ENCODE results near the gene GIMAP5. TPM values are rescaled to one million over a fixed set of nuclear protein-coding genes. Genes with fewer than 3 reads are reported as not detected.

GIMAP5 gene
- total RNA-seq, 1 donor from 2014 or later, result 220 TPM

GRCh38 chr7:150753826-150754603, 16.8 kb downstream of the GIMAP5 start:
- no peak overlapping the region for H3K27ac Mint-ChIP-seq (ENCODE audit: unreplicated experiment)
- no peak for DNase-seq (ENCODE audit: low spot score)
- H3K4me1 Mint-ChIP-seq (ENCODE audit: unreplicated experiment), result peaks cover 26% of the 10 kb centered on the region
- H3K9me3 Mint-ChIP-seq (ENCODE audit: unreplicated experiment), result no peaks in the 10 kb centered on the region
- peak; percentile 24 for TF ChIP-seq CTCF (IDR thresholded peaks at IDR 0.05; ENCODE audit: unreplicated experiment)
- H3K36me3 Mint-ChIP-seq (ENCODE audit: low read depth, unreplicated experiment), result no peaks in the 10 kb centered on the region
- H3K27me3 Mint-ChIP-seq (ENCODE audit: unreplicated experiment), result peaks cover 3% of the 10 kb centered on the region
- H3K4me3 Mint-ChIP-seq (ENCODE audit: unreplicated experiment), result no peak overlapping the region

- Mint-ChIP-seq H3K9me3 (ENCODE audit: unreplicated experiment) (no peaks in the 10 kb centered on the region), H3K4me3 (ENCODE audit: unreplicated experiment) (no peak overlapping the region), H3K27me3 (ENCODE audit: unreplicated experiment) (no peaks in the 10 kb centered on the region), H3K36me3 (ENCODE audit: low read depth, unreplicated experiment) (no peaks in the 10 kb centered on the region), H3K27ac (ENCODE audit: unreplicated experiment) (peak overlapping the region; percentile 67), H3K4me1 (ENCODE audit: unreplicated experiment) (peaks cover 26% of the 10 kb centered on the region)
- no peak for TF ChIP-seq CTCF (IDR thresholded peaks at IDR 0.05; ENCODE audit: unreplicated experiment)
- DNase-seq (ENCODE audit: low spot score), result no peak
Measured at GRCh38 chr7:150754951-150755350, 17.7 kb downstream of the GIMAP5 start.

GRCh38 chr7:150755473-150756099, 18.4 kb downstream of the GIMAP5 start:
- H3K36me3 Mint-ChIP-seq (ENCODE audit: low read depth, unreplicated experiment), result no peaks in the 10 kb centered on the region
- no peak for TF ChIP-seq CTCF (IDR thresholded peaks at IDR 0.05; ENCODE audit: unreplicated experiment)
- H3K27ac Mint-ChIP-seq (ENCODE audit: unreplicated experiment), result peak overlapping the region; percentile 67
- H3K4me3 Mint-ChIP-seq (ENCODE audit: unreplicated experiment), result no peak overlapping the region
- H3K27me3 Mint-ChIP-seq (ENCODE audit: unreplicated experiment), result no peaks in the 10 kb centered on the region
- H3K4me1 Mint-ChIP-seq (ENCODE audit: unreplicated experiment), result peaks cover 26% of the 10 kb centered on the region
- no peaks in the 10 kb centered on the region for H3K9me3 Mint-ChIP-seq (ENCODE audit: unreplicated experiment)
- DNase-seq (ENCODE audit: low spot score), result no peak

- Mint-ChIP-seq H3K27me3 (ENCODE audit: unreplicated experiment) (no peaks in the 10 kb centered on the region), H3K4me3 (ENCODE audit: unreplicated experiment) (no peak overlapping the region), H3K9me3 (ENCODE audit: unreplicated experiment) (no peaks in the 10 kb centered on the region), H3K27ac (ENCODE audit: unreplicated experiment) (peak overlapping the region; percentile 61), H3K36me3 (ENCODE audit: low read depth, unreplicated experiment) (no peaks in the 10 kb centered on the region), H3K4me1 (ENCODE audit: unreplicated experiment) (peaks cover 26% of the 10 kb centered on the region)
- DNase-seq (ENCODE audit: low spot score), result no peak
- no peak for TF ChIP-seq CTCF (IDR thresholded peaks at IDR 0.05; ENCODE audit: unreplicated experiment)
Measured at GRCh38 chr7:150756166-150756565, 18.9 kb downstream of the GIMAP5 start.

GRCh38 chr7:150756858-150757257, 19.6 kb downstream of the GIMAP5 start:
- Mint-ChIP-seq H3K4me3 (ENCODE audit: unreplicated experiment) (no peak overlapping the region), H3K27me3 (ENCODE audit: unreplicated experiment) (no peaks in the 10 kb centered on the region), H3K4me1 (ENCODE audit: unreplicated experiment) (peaks cover 26% of the 10 kb centered on the region), H3K27ac (ENCODE audit: unreplicated experiment) (no peak overlapping the region), H3K9me3 (ENCODE audit: unreplicated experiment) (no peaks in the 10 kb centered on the region), H3K36me3 (ENCODE audit: low read depth, unreplicated experiment) (no peaks in the 10 kb centered on the region)
- DNase-seq (ENCODE audit: low spot score), result no peak
- peak; percentile 48 for TF ChIP-seq CTCF (IDR thresholded peaks at IDR 0.05; ENCODE audit: unreplicated experiment)
